Activated CD4-positive, alpha-beta T cell treated with anti-CD3 and anti-CD28 coated beads, Interleukin-2, amount 50 U/mL, for 1 hour (primary cell): ENCODE results near the gene CCDC192.

Experiments used
- DNase-seq: peaks from one replicate; pipeline ENCODE4 v3.0.0-alpha.2; 2020

The CCDC192 gene

DNA sequence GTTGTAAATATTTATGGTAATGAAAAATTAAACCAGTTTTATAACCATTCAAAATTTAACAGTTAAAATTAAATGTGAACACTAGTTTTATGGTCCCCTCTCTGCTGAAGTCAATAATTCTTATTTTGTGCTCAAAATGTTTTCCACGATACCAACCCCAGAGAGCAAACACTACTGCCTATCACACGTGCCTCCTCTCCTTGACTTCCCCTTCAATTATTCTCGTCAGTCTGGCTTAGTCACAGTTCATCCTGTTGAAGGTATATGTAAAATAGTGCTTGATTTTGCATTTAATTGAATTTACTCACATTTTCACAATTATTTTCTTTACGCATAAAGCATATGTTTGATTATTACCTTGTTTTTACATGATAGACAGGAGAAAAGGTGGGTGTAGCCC is 148.8 kb downstream of the CCDC192 start:
- no peak for DNase-seq

DNA sequence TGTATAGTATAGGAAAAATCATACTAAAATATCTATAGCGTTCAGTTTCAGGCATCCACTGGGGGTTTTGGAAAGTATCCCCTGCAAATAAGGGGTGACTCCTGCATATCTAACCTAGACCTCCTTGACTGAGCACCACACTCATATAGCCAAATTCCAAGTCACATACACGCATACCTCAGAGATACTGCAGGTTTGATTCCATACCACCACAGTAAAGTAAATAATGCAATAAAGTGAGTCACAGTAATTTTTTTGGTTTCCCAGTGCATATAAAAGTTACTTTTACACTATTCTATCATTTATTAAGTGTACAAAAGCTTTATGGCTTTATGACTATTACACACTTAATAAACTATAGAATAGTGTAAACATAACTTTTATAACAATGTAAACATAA is 151.3 kb downstream of the CCDC192 start:
- no peak for DNase-seq

DNA sequence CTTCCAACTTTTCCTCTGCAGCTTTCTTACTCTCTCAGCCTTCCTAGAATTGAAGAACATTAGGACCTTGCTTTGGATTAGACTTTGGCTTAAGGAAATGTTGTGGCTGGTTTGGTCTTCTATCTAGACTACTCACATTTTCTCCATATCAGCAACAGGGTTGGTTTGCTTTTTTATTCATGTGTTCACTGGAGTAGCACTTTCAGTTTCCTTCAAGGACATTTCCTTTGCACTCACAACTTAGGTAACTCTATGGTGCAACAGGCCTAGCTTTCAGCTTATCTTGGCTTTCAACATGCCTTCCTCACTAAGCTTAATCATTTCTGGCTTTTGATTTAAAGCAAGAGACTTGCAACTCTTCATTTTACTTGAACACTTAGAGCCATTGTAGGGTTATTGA is 153.1 kb downstream of the CCDC192 start:
- DNase-seq = no peak

DNA sequence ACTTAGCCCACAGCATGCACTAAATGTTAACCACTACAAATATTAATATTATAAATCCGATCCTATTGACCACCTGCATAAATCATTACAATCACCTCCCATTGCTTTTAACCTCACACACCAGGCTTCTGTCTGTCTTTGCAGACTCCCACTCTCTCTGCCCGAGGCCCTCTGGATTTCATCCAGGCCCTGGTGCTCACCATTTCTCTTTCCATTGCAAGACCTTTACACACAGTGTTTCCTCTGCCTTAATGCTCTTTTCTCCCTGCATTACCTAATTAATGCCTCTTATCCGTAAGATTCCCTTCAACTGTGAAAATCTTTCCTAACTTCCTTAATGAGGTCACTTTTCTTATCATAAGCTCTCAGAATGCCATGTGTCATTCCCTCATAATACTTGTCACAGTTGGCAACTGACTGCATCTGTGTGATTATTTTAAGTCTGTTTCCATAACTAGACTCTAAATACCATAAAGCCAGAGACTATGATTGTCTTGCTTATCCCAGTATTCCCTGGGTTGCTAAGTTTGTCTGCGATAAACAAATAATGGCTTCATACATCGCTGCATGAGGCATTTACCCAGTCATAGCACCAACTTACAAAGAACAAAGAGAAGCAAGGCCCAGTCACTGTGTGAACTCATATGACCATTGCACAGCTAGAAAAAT is 155.1 kb downstream of the CCDC192 start:
- no peak for DNase-seq

DNA sequence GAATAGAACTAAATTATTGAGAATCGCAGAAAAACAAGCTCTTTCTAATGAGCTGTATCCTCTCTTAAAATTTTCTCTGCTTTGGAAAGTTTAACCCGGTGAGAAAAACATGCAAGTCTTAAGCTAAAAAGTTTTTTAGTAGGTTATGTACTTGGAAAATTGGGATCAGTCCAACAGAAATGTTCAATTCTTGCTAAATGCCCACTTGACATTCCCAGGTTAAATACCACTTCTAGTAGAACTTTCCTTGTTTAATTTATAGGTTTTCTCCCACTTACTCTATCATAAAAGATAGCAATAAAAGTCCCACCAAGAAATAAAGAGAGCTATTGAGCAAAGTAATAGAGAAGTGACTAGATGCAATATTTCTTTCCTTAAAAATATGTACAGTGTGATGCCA is 157.1 kb downstream of the CCDC192 start:
- no peak for DNase-seq

DNA sequence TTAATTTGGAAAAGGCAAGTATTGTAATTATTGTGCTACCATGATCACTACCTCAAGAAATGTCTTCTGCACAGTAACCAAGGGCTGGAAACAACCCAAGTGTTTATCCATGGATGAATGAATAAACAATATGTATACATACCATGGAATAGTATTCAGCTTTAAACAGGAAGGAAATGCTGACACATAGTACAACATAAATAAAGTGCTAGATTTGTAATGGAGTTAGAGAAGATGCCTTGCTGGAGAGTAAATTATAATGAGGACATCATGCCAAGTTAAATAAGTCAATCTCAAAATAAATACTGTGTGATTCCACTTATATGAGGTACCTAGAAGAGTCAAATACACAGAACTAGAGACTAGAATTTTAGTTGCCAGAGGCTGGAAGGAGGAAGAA is 160.0 kb downstream of the CCDC192 start:
- no peak for DNase-seq

DNA sequence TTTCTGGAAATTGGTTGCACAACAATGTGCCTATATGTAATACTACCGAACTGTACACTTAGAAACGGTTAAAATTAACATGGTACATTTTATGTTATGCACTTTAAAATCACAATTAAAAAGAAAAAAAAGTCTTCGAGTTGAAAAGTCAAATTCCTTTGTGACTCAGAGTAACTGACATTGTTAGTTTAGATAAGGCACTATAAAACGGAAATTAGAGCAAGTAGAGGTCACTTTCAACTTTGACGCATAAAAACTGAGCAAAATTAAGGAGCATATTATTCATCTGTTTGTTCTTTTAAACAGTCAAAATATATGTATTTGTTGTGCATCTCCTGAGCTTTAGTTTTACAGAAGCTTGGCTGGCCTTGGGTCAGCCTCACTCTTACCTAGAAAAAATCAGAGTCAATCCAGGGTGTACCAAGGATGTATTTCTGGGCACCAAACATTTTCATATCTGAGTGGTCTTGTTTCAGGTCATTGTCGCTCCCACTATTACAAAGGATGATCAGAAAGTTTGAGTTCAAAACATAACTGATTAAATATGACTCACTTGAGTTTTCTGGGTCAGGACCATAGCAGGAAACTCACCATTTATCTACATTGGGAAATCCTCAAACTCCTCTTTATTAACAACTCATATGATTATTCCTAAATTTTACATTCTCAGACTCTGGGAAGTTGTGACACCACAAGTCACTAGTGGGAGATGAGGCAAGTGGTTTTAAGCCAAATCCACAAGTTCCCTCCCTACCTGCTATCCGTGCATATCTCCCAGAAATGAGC is 160.6 kb downstream of the CCDC192 start:
- no peak for DNase-seq

DNA sequence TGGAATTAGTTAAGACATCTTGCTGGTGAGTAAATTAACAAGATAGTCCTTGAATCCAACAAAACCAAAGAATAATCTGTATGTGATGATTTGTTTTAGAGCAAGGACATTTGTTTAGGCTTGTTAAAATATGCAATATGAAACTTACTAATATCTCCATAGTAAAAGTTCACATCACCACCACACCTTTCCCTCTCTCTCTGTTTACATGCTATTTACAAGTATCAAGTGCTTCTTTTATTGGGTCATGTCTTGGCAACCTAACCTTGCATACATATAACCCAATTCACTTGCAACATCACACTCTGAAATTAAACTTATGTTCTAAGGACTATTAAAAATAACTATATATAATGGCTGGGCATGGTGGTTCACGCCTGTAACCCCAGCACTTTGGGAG is 161.3 kb downstream of the CCDC192 start:
- no peak for DNase-seq

DNA sequence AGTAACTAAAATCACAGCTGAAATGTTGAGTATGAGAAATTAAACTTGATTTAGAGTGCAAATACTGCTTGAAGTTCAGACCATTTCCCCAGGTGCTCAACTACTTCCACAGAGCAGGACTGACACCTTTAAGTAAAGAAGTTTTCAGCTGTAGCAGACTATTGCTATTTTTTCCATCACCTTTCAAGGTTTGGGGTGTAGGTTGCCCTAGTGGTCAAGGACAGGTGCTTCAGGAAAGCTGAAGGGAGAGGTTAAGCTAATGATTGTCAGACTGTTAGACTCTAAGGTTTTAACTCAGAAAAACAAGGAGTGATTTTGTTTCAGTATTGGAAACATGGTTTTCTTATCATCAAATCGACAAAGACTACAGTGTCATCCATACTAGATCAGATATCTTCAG is 162.1 kb downstream of the CCDC192 start:
- DNase-seq = no peak

DNA sequence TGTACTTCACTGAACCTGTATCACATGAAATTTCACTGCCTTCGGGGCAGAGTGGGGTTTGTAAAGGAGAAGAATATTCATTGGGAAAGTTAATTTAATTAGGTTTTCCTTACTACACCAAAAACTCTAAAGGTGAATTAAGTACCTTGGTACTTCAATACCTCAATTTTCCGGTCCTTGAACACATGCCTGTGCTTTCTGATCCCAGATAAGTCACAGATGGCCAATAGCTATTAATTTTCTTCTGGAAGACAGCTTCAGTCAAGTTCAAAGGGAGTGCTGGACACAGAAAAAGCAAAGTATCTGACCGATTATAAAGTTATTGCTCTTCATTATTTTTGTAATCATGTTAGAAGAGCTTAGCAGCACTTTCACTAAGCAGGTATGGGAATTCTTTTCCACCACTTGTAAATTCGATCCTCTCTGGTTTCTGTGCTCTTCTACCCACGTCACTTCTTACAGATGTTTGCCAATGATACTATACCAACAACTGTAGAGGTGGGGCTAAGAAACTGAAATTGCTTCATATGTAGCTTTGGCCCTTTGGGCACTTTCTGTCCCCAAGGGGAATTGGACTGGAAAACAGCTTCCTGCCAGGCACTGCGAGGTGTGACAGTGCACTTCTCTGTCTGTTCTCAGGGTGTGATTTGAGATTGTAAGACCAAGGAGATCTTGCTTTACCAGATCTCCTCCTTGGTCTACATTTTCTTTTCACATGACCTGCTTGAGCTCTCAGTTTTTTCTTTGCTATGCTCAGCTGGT is 164.0 kb downstream of the CCDC192 start:
- DNase-seq = no peak

DNA sequence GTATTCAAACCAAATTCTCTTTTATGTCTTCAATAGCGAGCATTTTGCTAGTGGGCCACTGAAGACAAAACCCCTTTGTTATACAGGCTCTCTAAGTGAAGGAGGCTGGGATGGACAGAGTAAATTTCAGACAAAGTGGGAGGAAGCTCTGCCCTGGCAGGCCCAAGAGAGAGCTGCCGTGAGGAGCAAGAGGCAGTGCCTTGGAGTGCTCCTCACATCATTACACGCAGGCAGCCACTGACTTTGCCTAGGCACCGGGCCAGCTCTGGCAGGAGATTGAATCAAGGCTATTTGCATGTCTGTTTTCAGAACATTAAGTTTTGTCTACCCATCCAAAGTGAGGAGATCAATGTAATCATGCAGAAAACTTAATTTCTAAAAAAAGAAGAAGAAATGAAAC is 167.7 kb downstream of the CCDC192 start:
- no peak for DNase-seq

DNA sequence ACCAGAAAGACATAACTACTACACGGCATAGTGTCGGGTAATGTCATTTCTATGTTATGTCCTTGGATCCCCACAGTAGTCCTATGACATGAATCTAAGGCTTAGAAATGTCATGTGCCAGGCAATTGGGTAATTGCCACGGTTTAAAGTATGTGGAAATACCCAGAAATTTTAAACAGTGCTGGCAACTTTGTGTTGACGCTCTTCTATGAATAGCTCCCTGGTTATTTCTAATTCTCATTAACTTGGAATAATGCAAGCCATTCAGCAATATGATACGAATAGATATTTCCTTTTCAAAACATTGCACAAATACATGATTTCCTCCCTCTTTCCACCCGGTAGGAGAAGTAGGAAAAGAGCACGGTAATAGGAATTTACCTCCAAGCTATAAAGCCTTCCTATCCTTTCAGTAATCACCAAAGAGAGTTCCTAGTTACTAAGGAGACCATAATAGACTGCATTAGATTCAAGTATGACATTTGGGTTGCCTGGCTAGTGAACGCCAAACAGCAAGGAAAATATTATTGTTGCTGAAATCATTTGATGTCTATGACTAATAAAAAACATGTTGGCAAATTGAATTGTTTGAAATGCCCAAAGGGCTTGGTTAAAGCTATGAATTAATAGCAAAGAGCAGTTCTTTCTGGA is 168.4 kb downstream of the CCDC192 start:
- DNase-seq = no peak

DNA sequence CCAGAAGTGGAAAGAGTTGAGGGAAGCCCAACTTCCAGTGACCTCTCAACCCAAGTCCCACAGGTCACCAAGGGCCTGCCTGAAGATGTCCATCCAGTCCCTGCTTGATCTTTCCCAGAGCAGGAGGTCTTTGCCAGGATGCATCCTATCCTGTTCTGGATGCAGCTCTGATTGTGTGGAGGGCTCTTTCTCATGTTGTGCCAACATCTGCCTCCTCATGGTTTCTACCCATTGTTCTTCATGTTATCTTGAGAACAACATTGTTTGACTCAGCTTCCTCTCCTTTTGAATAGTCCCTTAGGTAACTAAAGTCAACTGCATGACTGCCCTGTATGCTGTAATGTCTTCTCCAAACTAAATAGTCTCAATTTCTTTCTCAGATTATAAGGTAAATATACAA is 169.3 kb downstream of the CCDC192 start:
- DNase-seq = no peak

DNA sequence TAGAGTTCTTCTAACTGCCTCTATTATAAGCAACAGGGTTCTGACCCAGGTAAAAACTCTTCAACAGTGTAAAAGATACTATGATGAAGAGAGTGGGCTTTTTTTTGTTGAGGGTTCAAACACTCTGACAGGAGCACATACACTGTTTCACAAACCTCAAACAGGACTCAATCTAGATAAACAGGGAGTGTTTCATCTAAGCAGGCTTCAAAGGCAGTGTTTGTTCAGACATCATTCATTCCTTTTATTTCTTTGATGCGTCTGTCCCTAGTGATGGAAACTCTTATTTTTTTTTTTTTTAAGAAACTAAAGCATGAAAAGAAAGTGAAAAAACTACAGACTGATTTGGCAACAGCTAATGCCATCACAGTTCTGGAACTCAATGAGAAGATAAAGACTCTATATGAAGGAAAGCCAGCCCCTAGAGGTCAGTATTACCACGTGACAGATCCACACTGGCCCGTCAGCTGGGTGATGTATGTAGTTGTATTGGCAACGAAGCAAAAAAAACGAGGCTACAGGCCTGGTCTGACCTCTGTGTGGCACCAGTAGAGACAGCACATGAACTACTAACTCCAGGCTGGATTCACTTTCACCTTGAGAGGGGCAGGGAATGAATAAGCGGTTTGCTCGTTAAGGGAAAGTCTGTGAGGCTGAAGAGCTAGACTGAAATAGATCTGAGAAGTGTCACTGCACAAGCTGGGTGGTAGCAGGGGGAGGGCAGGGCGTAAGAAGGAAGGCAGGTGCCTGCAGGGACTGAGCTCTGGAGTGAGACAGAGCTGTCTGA is 172.2 kb downstream of the CCDC192 start:
- peak; percentile 2 for DNase-seq

DNA sequence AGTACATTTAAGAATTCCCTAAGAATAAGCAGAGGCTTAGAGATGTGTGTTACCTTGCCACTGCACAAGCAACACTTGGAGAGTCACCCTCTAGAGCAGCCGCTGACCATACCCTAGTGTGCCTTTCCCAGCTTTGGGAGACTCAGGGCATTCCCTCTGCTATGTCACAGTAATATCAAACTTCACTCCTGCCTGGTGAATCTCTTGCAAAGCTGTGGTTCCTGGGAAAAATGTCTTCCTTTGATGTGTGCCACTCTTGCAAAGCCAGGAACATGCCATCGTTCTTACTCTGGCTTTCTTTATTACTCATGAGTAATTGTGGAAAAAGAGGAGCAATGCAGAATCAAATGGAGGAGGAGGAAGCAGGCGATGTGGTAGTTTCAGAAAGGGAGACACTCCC is 173.2 kb downstream of the CCDC192 start:
- no peak for DNase-seq

DNA sequence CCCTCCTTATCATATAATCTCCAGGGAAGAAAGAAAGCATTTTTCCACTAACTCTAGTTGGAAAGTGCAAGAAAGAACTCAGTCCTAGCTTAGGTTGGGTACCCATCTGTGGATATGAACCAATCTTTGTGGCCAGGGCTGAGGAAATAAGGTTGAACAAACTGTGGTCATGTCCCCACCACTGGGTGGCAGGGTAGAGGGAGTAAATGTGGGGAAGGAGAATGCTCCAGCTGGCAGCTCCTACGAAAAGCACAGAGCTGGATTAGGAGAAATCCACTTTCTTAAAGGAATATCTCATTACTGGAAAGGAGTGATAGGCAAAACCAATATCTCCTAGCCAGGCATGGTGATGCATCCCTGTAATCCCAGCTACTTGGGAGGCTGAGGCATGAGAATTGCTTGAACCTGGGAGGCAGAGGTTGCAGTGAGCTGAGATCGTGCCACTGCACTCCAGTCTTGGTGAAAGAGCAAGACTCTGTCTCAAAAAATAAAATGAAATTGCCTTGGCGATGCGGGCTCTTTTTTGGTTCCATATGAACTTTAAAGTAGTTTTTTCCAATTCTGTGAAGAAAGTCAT is 175.1 kb downstream of the CCDC192 start:
- no peak for DNase-seq

DNA sequence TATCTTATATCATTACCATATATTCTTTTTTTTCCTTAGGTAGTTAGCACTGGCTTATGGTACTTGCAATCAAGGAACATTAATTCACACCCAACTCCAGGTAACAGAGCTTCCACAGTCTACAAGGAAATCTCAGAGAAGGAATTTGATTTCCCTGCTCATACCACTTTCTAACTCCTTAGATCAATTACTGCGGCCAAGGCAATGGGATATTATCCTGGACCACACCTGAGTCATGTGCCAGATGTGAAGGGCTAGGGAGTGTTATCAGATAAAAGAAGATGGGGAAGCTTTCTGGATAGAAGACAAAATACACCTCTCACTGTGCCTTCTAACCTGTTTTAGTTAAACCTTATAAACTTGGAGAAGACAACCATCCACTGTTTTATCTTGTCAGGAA is 181.2 kb downstream of the CCDC192 start:
- DNase-seq = no peak

DNA sequence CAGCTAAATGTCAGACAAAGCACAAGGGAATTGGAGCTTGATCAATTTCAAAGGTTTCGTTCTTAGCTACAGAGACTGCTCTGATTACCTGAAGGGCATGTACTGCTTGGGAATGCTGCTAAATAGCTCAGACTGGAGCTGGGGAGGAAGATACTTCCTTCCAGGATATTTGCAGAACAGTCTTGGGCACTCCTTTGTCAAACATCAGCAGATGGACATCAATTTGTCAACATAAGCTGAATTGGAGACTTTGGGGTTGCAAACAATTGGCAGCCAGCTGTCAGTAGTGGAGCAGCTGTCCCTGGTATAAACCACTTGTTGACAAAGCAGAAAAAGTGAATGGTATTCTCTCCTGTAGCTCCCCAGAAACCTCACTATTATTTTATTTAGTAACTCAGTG is 182.0 kb downstream of the CCDC192 start:
- DNase-seq = no peak

DNA sequence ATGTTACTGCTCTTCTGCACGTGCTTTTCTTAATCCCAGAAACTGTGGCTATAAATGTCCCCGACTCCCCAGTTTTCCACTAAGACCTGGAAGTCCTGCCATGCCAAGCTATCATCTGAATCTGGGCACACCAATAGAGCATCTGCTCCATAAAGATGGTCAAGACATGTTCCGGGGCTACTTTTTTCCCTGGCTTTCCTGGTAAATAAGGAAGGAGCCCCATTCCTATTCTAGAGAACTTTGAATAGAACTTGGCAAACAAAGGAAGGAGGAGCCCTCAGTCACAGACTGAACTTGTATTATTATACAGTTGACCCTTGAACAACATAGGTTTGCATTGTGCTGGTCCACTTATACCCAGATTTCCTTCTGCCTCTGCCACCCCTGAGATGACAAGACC is 182.9 kb downstream of the CCDC192 start:
- no peak for DNase-seq

DNA sequence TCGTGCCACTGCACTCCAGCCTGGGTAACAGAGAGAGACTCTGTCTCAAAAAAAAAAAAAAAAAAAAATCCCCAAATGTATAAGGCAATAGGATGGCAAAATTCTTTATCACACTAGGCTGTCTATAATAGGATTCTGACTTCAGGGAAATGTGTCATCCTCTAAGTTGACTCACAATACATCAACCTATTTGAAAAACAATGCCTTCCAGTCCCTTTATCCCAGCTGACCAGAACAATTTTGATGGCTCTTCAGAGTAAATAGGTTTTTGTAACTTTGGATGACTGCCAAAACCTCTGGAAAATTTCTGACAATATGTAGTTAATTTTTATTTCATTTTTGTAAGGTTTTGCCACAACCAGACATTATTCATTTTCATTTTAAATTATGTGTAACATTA is 184.1 kb downstream of the CCDC192 start:
- DNase-seq = no peak

DNA sequence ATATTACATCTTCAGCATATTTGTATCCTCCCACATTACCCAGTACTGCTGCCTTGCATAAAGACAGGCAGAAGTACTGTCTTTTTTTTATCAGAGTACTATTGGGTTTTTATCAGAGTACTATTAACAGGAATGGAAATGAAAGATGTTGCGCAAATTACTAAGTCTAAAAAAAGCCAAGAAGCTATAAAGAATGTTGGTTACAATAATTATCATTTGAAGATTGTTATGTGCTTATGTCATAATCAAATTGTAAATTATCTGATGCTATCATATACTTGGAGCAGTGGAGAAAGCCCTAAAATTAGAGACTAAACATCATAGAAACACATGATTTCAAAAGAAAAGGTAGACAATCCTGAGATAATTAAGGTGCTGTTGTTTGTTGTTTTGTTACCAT is 188.8 kb downstream of the CCDC192 start:
- DNase-seq = no peak

DNA sequence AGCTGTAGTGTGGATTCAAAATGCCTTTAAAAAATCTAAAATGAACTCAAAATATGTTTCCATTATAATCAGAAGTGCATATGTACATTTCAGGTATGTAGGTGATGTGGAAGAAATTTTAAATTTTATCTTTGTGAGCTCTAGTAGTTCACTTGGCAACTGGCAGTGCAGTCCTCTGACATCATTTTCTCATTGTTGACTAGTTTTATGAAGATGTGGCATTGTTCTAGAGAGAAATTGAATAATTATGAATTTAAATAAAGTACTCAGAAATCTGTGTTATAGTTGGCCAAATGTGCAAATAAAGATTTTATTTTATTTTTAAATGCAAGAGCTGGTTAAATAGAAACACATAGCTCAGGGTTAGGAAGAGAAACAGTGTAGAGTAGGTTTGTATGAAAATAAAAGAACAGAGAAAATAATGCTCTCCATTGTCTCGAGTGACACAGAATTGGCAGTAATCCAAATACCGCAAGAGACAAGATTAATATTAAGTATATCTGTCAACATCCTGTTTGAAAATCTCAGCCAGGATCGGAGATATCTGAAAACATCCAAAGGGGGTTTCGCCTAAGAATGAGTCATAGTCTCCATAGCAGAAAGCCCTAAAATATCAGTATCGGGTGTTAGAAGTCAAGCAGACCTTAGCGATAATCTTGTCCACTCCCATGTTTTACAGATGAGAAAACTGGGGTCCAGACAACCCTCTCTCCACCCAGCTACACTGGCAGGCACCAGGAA is 189.4 kb downstream of the CCDC192 start:
- DNase-seq = no peak
